ENCODE results near the gene AAK1. TPM values are rescaled to one million over a fixed set of nuclear protein-coding genes. Genes with fewer than 3 reads are reported as not detected.
A peak's percentile ranks its signal among the peaks of the same experiment; 100 is the strongest.
"Not testable (repeated sequence)": the region's sequence is repeated elsewhere in the genome, so short reads cannot be mapped to it uniquely, and the experiment has no call there.

The AAK1 gene
- polyA plus RNA-seq, 3 donors, result 9.8 to 18.9 (median 10.8) TPM

DNA sequence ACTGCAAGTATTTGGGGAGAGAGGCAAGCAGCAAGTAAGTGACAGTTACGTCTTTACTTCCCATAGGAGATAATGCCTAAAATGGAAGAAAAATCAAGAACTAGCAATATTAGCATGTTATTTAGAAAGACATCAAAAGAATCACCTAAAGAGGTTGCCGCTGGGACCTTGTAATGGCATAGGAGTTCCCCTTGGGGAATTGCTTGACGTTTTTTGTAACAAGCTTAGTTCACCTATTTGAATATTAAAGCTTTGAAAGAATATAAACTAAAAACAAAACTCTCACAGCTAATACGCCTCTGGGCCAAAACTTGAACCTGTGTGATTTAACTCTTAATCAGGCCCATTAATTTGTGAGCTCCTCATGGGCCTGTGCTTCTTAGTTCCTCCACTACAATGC lies 89.0 kb downstream of the AAK1 start:
- peaks cover 76% of the 10 kb centered on the region for H3K79me2 ChIP-seq (ENCODE audit: insufficient read depth, low read length)
- peak overlapping the region; percentile 23 for H2AFZ ChIP-seq (ENCODE audit: insufficient read depth, low read depth, low read length, poor library complexity, severe bottlenecking)
- intact Hi-C loops (cut with micrococcal nuclease), result no loop called here
- H3K4me2 ChIP-seq (replicated peaks; ENCODE audit: extremely low read depth, low read length, poor library complexity, severe bottlenecking), result peak overlapping the region; percentile 17
- no peak overlapping the region for H3K4me3 ChIP-seq (replicated peaks in 1 of 3; ENCODE audit: low read depth in 2 of 3, low read length in 3 of 3)
- Mint-ChIP-seq H3K9me3 (peaks cover 0 to 4% (median 2%) of the 10 kb centered on the region in 7 donors), H3K36me3 (peaks cover 20 to 23% of the 10 kb centered on the region in 2 donors), H3K4me1 (peaks cover 37% of the 10 kb centered on the region), H3K4me3 (no peak overlapping the region), H3K27ac (peak overlapping the region; percentile 20 to 82 (median 72)), H3K27me3 (ENCODE audit: low read depth in 3 of 3) (no peaks in the 10 kb centered on the region)
- TF ChIP-seq, protein P1, sequence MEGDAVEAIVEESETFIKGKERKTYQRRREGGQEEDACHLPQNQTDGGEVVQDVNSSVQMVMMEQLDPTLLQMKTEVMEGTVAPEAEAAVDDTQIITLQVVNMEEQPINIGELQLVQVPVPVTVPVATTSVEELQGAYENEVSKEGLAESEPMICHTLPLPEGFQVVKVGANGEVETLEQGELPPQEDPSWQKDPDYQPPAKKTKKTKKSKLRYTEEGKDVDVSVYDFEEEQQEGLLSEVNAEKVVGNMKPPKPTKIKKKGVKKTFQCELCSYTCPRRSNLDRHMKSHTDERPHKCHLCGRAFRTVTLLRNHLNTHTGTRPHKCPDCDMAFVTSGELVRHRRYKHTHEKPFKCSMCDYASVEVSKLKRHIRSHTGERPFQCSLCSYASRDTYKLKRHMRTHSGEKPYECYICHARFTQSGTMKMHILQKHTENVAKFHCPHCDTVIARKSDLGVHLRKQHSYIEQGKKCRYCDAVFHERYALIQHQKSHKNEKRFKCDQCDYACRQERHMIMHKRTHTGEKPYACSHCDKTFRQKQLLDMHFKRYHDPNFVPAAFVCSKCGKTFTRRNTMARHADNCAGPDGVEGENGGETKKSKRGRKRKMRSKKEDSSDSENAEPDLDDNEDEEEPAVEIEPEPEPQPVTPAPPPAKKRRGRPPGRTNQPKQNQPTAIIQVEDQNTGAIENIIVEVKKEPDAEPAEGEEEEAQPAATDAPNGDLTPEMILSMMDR (IDR thresholded peaks at IDR 0.05), result no peak
- H3K36me3 ChIP-seq (replicated peaks in 1 of 2; ENCODE audit: control insufficient read depth in 1 of 2, insufficient read depth in 2 of 2, low read length in 2 of 2), result peaks cover 3 to 20% of the 10 kb centered on the region in 2 donors
- WGBS (ENCODE audit: insufficient coverage), result no CpG with 5 or more reads among the region's 4 CpGs
- H3K9ac ChIP-seq (ENCODE audit: insufficient read depth, low read length, poor library complexity, severe bottlenecking), result no peak overlapping the region
- H3K27me3 ChIP-seq (ENCODE audit: control insufficient read depth in 2 of 2, insufficient read depth in 2 of 2, low read length in 2 of 2), result no peaks in the 10 kb centered on the region
- no peak for DNase-seq
- peaks cover 20% of the 10 kb centered on the region for H4K20me1 ChIP-seq (ENCODE audit: insufficient read depth, low read length)
- H3K9me3 ChIP-seq (replicated peaks in 1 of 2; ENCODE audit: control insufficient read depth in 1 of 2, insufficient read depth in 1 of 2, low read length in 2 of 2), result no peaks in the 10 kb centered on the region
- H3K4me1 ChIP-seq (ENCODE audit: control insufficient read depth in 1 of 2, insufficient read depth in 2 of 2, low read length in 2 of 2), result peaks cover 20 to 24% of the 10 kb centered on the region in 2 donors
- H3K27ac ChIP-seq (ENCODE audit: low read depth in 1 of 2, low read length in 2 of 2), result peak overlapping the region in 1 of 2 donors; percentile 76

DNA sequence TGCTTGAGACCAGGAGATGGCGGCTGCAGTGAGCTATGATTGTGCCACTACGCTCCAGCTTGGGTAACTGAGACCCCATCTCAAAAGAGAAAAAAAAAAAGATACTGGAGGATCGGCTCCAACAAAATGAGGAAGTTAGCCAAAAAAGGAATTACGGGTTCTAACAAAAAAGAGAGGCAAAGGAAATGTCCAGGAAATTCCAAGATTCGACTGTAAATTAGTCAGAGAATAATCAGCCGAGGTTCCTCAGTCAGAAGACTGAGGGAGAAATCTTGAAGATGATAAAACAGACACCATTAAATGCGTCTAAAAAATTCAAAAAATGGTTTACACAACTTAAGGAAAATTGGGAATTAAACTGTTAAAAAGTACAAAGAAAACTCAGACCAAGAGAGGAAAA lies 89.5 kb downstream of the AAK1 start:
- intact Hi-C loops (cut with micrococcal nuclease), result no loop called here
- Histone ChIP-seq H3K4me1 (ENCODE audit: control insufficient read depth in 1 of 2, insufficient read depth in 2 of 2, low read length in 2 of 2) (peaks cover 20 to 24% of the 10 kb centered on the region in 2 donors), H3K79me2 (ENCODE audit: insufficient read depth, low read length) (peaks cover 74% of the 10 kb centered on the region), H3K27me3 (ENCODE audit: control insufficient read depth in 2 of 2, insufficient read depth in 2 of 2, low read length in 2 of 2) (no peaks in the 10 kb centered on the region), H4K20me1 (ENCODE audit: insufficient read depth, low read length) (peaks cover 14% of the 10 kb centered on the region), H2AFZ (ENCODE audit: insufficient read depth, low read depth, low read length, poor library complexity, severe bottlenecking) (no peak overlapping the region), H3K27ac (ENCODE audit: low read depth in 1 of 2, low read length in 2 of 2) (no peak overlapping the region), H3K9me3 (replicated peaks in 1 of 2; ENCODE audit: control insufficient read depth in 1 of 2, insufficient read depth in 1 of 2, low read length in 2 of 2) (no peaks in the 10 kb centered on the region), H3K4me2 (replicated peaks; ENCODE audit: extremely low read depth, low read length, poor library complexity, severe bottlenecking) (no peak overlapping the region), H3K4me3 (replicated peaks in 1 of 3; ENCODE audit: low read depth in 2 of 3, low read length in 3 of 3) (no peak overlapping the region), H3K9ac (ENCODE audit: insufficient read depth, low read length, poor library complexity, severe bottlenecking) (no peak overlapping the region), H3K36me3 (replicated peaks in 1 of 2; ENCODE audit: control insufficient read depth in 1 of 2, insufficient read depth in 2 of 2, low read length in 2 of 2) (peaks cover 3 to 20% of the 10 kb centered on the region in 2 donors)
- Mint-ChIP-seq H3K27me3 (ENCODE audit: low read depth in 3 of 3) (no peaks in the 10 kb centered on the region), H3K4me1 (peaks cover 40% of the 10 kb centered on the region), H3K4me3 (no peak overlapping the region), H3K36me3 (peaks cover 20 to 23% of the 10 kb centered on the region in 2 donors), H3K9me3 (peaks cover 0 to 4% (median 2%) of the 10 kb centered on the region in 7 donors), H3K27ac (peak overlapping the region in 4 of 7 donors; percentile 31 to 81 (median 56))
- peak in 1 of 3 donors; percentile 49 for DNase-seq
- TF ChIP-seq, protein P1 (IDR thresholded peaks at IDR 0.05), result no peak
- WGBS (ENCODE audit: insufficient coverage), result 93% methylated on average over 2 of the region's 7 CpGs

DNA sequence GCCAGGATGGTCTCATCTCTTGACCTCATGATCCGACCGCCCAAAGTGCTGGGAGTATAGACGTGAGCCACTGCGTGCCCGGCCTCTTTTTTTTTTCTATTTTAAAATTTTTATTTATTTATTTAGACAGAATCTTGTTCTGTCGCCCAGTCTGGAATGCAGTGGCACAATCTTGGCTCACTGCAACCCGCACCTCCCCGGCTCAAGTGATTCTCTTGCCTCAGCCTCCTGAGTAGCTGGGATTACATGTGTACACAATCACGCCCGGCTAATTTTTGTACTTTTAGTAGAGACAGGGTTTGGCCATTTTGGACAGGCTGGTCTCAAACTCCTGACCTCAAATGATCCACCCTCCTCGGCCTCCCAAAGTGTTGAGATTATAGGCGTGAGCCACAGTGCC lies 93.0 kb downstream of the AAK1 start:
- H3K9me3 ChIP-seq (replicated peaks in 1 of 2; ENCODE audit: control insufficient read depth in 1 of 2, insufficient read depth in 1 of 2, low read length in 2 of 2); H3K27me3 Mint-ChIP-seq (ENCODE audit: low read depth in 3 of 3); H3K27me3 ChIP-seq (ENCODE audit: control insufficient read depth in 2 of 2, insufficient read depth in 2 of 2, low read length in 2 of 2); H3K4me2 ChIP-seq (replicated peaks; ENCODE audit: extremely low read depth, low read length, poor library complexity, severe bottlenecking); H3K4me3 ChIP-seq (replicated peaks in 1 of 3; ENCODE audit: low read depth in 2 of 3, low read length in 3 of 3); H3K4me3 Mint-ChIP-seq; DNase-seq; H3K27ac ChIP-seq (ENCODE audit: low read depth in 1 of 2, low read length in 2 of 2); intact Hi-C loops (cut with micrococcal nuclease); H2AFZ ChIP-seq (ENCODE audit: insufficient read depth, low read depth, low read length, poor library complexity, severe bottlenecking); H3K27ac Mint-ChIP-seq; H3K9ac ChIP-seq (ENCODE audit: insufficient read depth, low read length, poor library complexity, severe bottlenecking); H3K9me3 Mint-ChIP-seq: not testable (repeated sequence)
- 100% methylated on average over 2 of the region's 12 CpGs for WGBS (ENCODE audit: insufficient coverage)
- Histone ChIP-seq H3K79me2 (ENCODE audit: insufficient read depth, low read length) (peaks cover 73% of the 10 kb centered on the region), H4K20me1 (ENCODE audit: insufficient read depth, low read length) (peaks cover 11% of the 10 kb centered on the region), H3K4me1 (ENCODE audit: control insufficient read depth in 1 of 2, insufficient read depth in 2 of 2, low read length in 2 of 2) (peaks cover 29 to 40% of the 10 kb centered on the region in 2 donors), H3K36me3 (replicated peaks in 1 of 2; ENCODE audit: control insufficient read depth in 1 of 2, insufficient read depth in 2 of 2, low read length in 2 of 2) (peaks cover 3 to 14% of the 10 kb centered on the region in 2 donors)
- Mint-ChIP-seq H3K36me3 (peaks cover 15 to 21% of the 10 kb centered on the region in 2 donors), H3K4me1 (peaks cover 53% of the 10 kb centered on the region)

All from CD14-positive monocyte (primary cell).